ENCODE data around the gene KRT36.

DNA sequence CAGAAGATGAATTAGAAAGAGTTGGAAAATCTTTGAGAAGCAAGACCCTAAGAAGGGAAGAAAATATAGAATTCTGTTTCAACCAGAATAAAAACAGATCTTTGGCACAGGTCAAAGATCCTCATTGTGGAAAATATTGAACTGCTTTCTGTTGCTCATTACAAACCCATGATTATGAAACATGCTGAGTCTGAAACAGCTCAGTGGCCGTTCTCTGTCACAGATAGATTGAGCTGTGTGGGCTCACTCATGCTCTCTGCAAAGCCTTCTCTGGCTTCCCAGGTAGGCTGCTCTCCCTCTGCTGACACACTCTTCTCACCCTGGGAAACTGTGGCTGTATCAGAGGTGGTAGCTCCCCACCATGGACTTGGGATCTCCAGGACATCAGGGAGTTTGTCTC is 45.5 kb downstream of the KRT36 start:
- no peak for TF ChIP-seq POLR2AphosphoS5 (IDR thresholded peaks at IDR 0.05; ENCODE audit: low read depth, low read length)
- no peak for TF ChIP-seq SIN3A (IDR thresholded peaks at IDR 0.05; ENCODE audit: borderline replicate concordance, insufficient read depth, low read length)

All from PFSK-1 (cell line).